Endothelial cell of umbilical vein (primary cell): ENCODE results near the gene DUSP15. TPM values are rescaled to one million over a fixed set of nuclear protein-coding genes. Genes with fewer than 3 reads are reported as not detected.

Experiments
- BruUV-seq: library from RNA; stranded (reverse); fragments of 400-500 nt; replicated peaks from 2 replicates; lab custom pipeline; 2021; lab: Mats Ljungman, UMichigan
- CTCF ChIA-PET: fragments of 300-600, 350-600 bp; sonication (Branson Sonifier 250); formaldehyde crosslinking; loops from one replicate; lab custom pipeline; 2021; ENCODE audit warnings: antibody characterized with exemption, inconsistent platforms; lab: Charles Lee
- POLR2A ChIA-PET: fragments of 300-600, 350-600 bp; sonication (Branson Sonifier 250); formaldehyde crosslinking; loops from one replicate; lab custom pipeline; 2021; ENCODE audit warnings: antibody characterized with exemption, inconsistent platforms; lab: Charles Lee
- DNase-seq: peaks from one replicate; pipeline ENCODE4 v3.0.0-alpha.2; 2011; ENCODE audit warnings: low read depth, low spot score
- FAIRE-seq: peaks from 2 replicates; lab custom pipeline; 2011; peaks lifted over from hg19 to GRCh38; lab: Jason Lieb, UNC
- H2AFZ ChIP-seq: 2 replicates; pipeline ENCODE4 v1.6.0; 2012; ENCODE audit warnings: low read depth, low read length, control low read depth, inconsistent platforms
- H3K27ac ChIP-seq: 2 replicates; pipeline ENCODE4 v1.5.1; 2011; ENCODE audit warnings: low read depth, mild to moderate bottlenecking, control low read depth, low read length, moderate library complexity; ENCODE audit not compliant: insufficient read depth
- H3K27me3 ChIP-seq, 2 experiments: 2 replicates each; pipeline versions ENCODE4 v1.6.0 to v1.6.1; 2011; ENCODE audit warnings: low read length in 2 of 2, mixed read lengths in 1 of 2; ENCODE audit not compliant: control insufficient read depth in 2 of 2, insufficient read depth in 2 of 2
- H3K36me3 ChIP-seq, 2 experiments: 2 replicates in 1 of 2; 3 replicates in 1 of 2; pipeline ENCODE4 v1.5.1; 2011; ENCODE audit warnings: low read length in 2 of 2, mild to moderate bottlenecking in 1 of 2, moderate library complexity in 1 of 2; ENCODE audit not compliant: control insufficient read depth in 2 of 2, insufficient read depth in 2 of 2; ENCODE audit errors: extremely low read depth in 1 of 2
- H3K4me1 ChIP-seq: 3 replicates; pipeline ENCODE4 v1.5.1; 2011; ENCODE audit warnings: mild to moderate bottlenecking, low read length; ENCODE audit not compliant: control insufficient read depth, insufficient read depth; ENCODE audit errors: extremely low read depth
- H3K4me2 ChIP-seq: 2 replicates; pipeline ENCODE4 v1.6.1; 2011; ENCODE audit warnings: low read length, control low read depth, mixed read lengths; ENCODE audit not compliant: insufficient read depth
- H3K4me3 ChIP-seq, 3 experiments: fragments of 200-600 bp in 1 of 3; sonication (generic), shearing (Covaris generic) in 1 of 3; replicated peaks in 1 of 3; 2 replicates each; pipeline ENCODE4 v1.5.1; 2011 to 2016; ENCODE audit warnings: control low read depth in 3 of 3, low read length in 3 of 3, mild to moderate bottlenecking in 2 of 3, inconsistent platforms in 1 of 3, low read depth in 1 of 3, moderate library complexity in 1 of 3; ENCODE audit not compliant: insufficient read depth in 1 of 3
- H3K79me2 ChIP-seq: 2 replicates; pipeline ENCODE4 v1.6.0; 2012; ENCODE audit warnings: low read length, inconsistent platforms; ENCODE audit not compliant: control insufficient read depth, insufficient read depth
- H3K9ac ChIP-seq: replicated peaks from 2 replicates; pipeline ENCODE3; 2011; ENCODE audit warnings: low read length, control low read depth; ENCODE audit not compliant: insufficient read depth; ENCODE audit errors: extremely low read depth
- H3K9me1 ChIP-seq: replicated peaks from 3 replicates; pipeline ENCODE4 v1.6.0; 2011; ENCODE audit warnings: mild to moderate bottlenecking, low read length; ENCODE audit not compliant: control insufficient read depth, insufficient read depth; ENCODE audit errors: extremely low read depth
- H3K9me3 ChIP-seq: replicated peaks from 2 replicates; pipeline ENCODE4 v1.5.1; 2012; ENCODE audit warnings: low read length, inconsistent platforms; ENCODE audit not compliant: control insufficient read depth, insufficient read depth
- H4K20me1 ChIP-seq: replicated peaks from 2 replicates; pipeline ENCODE3; 2011; ENCODE audit warnings: mild to moderate bottlenecking, low read length; ENCODE audit not compliant: control insufficient read depth, insufficient read depth; ENCODE audit errors: extremely low read depth
- CTCF ChIP-seq, 2 donors: IDR thresholded peaks; 1 replicate in 1 of 2; 2 replicates in 1 of 2; pipeline ENCODE4 v1.5.1; 2011; ENCODE audit warnings: low read length in 2 of 2, mild to moderate bottlenecking in 2 of 2, moderate library complexity in 2 of 2, control low read depth in 1 of 2, inconsistent platforms in 1 of 2, low read depth in 1 of 2; ENCODE audit not compliant: insufficient read depth in 1 of 2; ENCODE audit errors: extremely low read depth in 1 of 2
- EZH2 ChIP-seq: IDR thresholded peaks from 2 replicates; pipeline ENCODE4 v1.6.1; 2012; ENCODE audit warnings: borderline replicate concordance, low read depth, mild to moderate bottlenecking, moderate library complexity, low read length, inconsistent platforms; ENCODE audit not compliant: severe bottlenecking
- FOS ChIP-seq: IDR thresholded peaks from 2 replicates; pipeline ENCODE4 v1.6.1; 2011; ENCODE audit warnings: mild to moderate bottlenecking, low read length, moderate library complexity, borderline replicate concordance; ENCODE audit not compliant: insufficient read depth
- GATA2 ChIP-seq: IDR thresholded peaks from 2 replicates; pipeline ENCODE4 v1.7.0; 2011; ENCODE audit warnings: low read depth, mild to moderate bottlenecking, moderate library complexity, mixed read lengths, low read length; ENCODE audit not compliant: insufficient read length, insufficient read depth
- JUN ChIP-seq: IDR thresholded peaks from 2 replicates; pipeline ENCODE4 v1.6.1; 2011; ENCODE audit warnings: borderline replicate concordance, low read depth; ENCODE audit not compliant: insufficient read length, insufficient read depth
- MYC ChIP-seq: IDR thresholded peaks from one replicate; pipeline ENCODE4 v1.6.1; 2011; ENCODE audit warnings: mild to moderate bottlenecking, low read depth, low read length
- POLR2A ChIP-seq: IDR thresholded peaks from 2 replicates; pipeline ENCODE4 v1.6.1; 2012; ENCODE audit warnings: low read depth, mild to moderate bottlenecking, control low read depth, low read length
- POLR2AphosphoS5 ChIP-seq: IDR thresholded peaks from 2 replicates; pipeline ENCODE4 v1.6.1; 2012; ENCODE audit warnings: low read depth, mild to moderate bottlenecking, control low read depth, low read length, moderate library complexity; ENCODE audit not compliant: insufficient read depth
- dilution Hi-C: fragments of 300-500 bp; cut with MboI; formaldehyde crosslinking; loops from one replicate; pipeline ENCODE4 v1.15.0; 2019; ENCODE audit warnings: low sequenced_read_pairs; ENCODE audit not compliant: extremely low pct_ligation_motif_present
- intact Hi-C: fragments of 100-400 bp; cut with micrococcal nuclease; formaldehyde crosslinking; loops from one replicate; pipeline ENCODE4 v1.10.0; 2022
- polyA plus RNA-seq, 4 experiments: library from polyadenylated mRNA; depleted of rRNA in 3 of 4; stranded (reverse) in 3 of 4; unstranded in 1 of 4; fragments of >200 nt; gene quantifications; 2 replicates each; pipeline versions ENCODE4 v1.2.1 to v1.2.3, GENCODE V29; 2011 to 2012; ENCODE audit warnings: missing spikeins in 1 of 4
- total RNA-seq: library from RNA; stranded (reverse); gene quantifications from 2 replicates; pipeline ENCODE4 v1.2.3, GENCODE V29; 2021
- TF ChIP-seq, protein P1 (sequence below): IDR thresholded peaks from 2 replicates; pipeline ENCODE4 v1.6.1; 2011; ENCODE audit not compliant: insufficient read depth, insufficient read length

The DUSP15 gene
- total and polyA plus RNA-seq, 2 donors (not counting 3 experiments of a cell fraction or from before 2014, with no cell fraction given), result 0.33 TPM; not detected in 1

- no peak overlapping the region for H3K9ac ChIP-seq
- no peaks in the 10 kb centered on the region for H3K9me3 ChIP-seq
- H3K27me3 ChIP-seq, result peaks cover 27 to 39% of the 10 kb centered on the region in 2 experiments
- H3K9me1 ChIP-seq, result no peaks in the 10 kb centered on the region
- dilution Hi-C loops, result no loop called here
- FAIRE-seq (no peak), DNase-seq (no peak)
- no peak overlapping the region for H3K4me2 ChIP-seq
- no peaks in the 10 kb centered on the region for H4K20me1 ChIP-seq
- no peak overlapping the region for H3K27ac ChIP-seq
- intact Hi-C loops, result no loop called here
- no peak overlapping the region for H2AFZ ChIP-seq
- no peaks in the 10 kb centered on the region for H3K4me1 ChIP-seq
- POLR2A ChIA-PET, result no interaction called here
- no TSS peak for BruUV-seq
- CTCF ChIA-PET, result interaction anchor here (0.6 to 18.2 kb wide), 5 partner anchors 9 to 173 kb away, joined by 3 to 619 read pairs (median 5); partner anchors contain the start of gene MYLK2
- no peaks in the 10 kb centered on the region for H3K36me3 ChIP-seq
- H3K4me3 ChIP-seq, result no peak overlapping the region
- H3K79me2 ChIP-seq, result no peaks in the 10 kb centered on the region
- TF ChIP-seq POLR2A (no peak), MYC (no peak), EZH2 (no peak), GATA2 (no peak), POLR2AphosphoS5 (no peak), CTCF (IDR thresholded peaks at IDR 0.05; ENCODE audit: extremely low read depth in 1 of 2, insufficient read depth in 1 of 2, low read depth in 1 of 2, low read length in 2 of 2) (no peak), JUN (no peak), FOS (no peak)
- TF ChIP-seq, protein P1, sequence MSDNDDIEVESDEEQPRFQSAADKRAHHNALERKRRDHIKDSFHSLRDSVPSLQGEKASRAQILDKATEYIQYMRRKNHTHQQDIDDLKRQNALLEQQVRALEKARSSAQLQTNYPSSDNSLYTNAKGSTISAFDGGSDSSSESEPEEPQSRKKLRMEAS, result no peak
Measured at GRCh38 chr20:31858760-31859083, 11.6 kb downstream of the DUSP15 start.
